HepG2 (cell line): ENCODE results near the gene TUBA4B. TPM values are rescaled to one million over a fixed set of nuclear protein-coding genes. Genes with fewer than 3 reads are reported as not detected.

ENCODE experiments used
- CAMTA2 ChIP-seq: sonication (generic); formaldehyde crosslinking; IDR thresholded peaks from 2 replicates; pipeline ENCODE4 v1.4.0; 2020; ENCODE audit warnings: mild to moderate bottlenecking, missing genetic modification reagents, borderline replicate concordance
- CENPBD1 ChIP-seq: sonication (generic); formaldehyde crosslinking; IDR thresholded peaks from 2 replicates; pipeline ENCODE4 v1.8.0; 2022; ENCODE audit warnings: missing genetic modification reagents, low read depth, mild to moderate bottlenecking, borderline replicate concordance
- EEA1 ChIP-seq: sonication (generic); formaldehyde crosslinking; IDR thresholded peaks from 2 replicates; pipeline ENCODE4 v1.5.1; 2020; ENCODE audit warnings: mild to moderate bottlenecking, missing genetic modification reagents, borderline replicate concordance
- HHEX ChIP-seq: IDR thresholded peaks from 2 replicates; pipeline ENCODE4 v1.6.1; 2016; ENCODE audit warnings: control low read depth
- KLF13 ChIP-seq: sonication (generic); formaldehyde crosslinking; IDR thresholded peaks from 2 replicates; pipeline ENCODE4 v1.4.0; 2020; ENCODE audit warnings: mild to moderate bottlenecking, missing genetic modification reagents
- MED1 ChIP-seq: sonication (generic); formaldehyde crosslinking; IDR thresholded peaks from 2 replicates; pipeline ENCODE4 v1.4.0; 2020; ENCODE audit warnings: missing genetic modification reagents
- MXI1 ChIP-seq: IDR thresholded peaks from 3 replicates; pipeline ENCODE4 v1.6.1; 2012; ENCODE audit warnings: low read depth, low read length, inconsistent platforms, borderline replicate concordance
- PLRG1 ChIP-seq: fragments of 450-650 bp; conservative IDR thresholded peaks from 2 replicates; pipeline ENCODE4 v1.6.1; 2016
- POGZ ChIP-seq: sonication (generic); formaldehyde crosslinking; IDR thresholded peaks from 2 replicates; pipeline ENCODE4 v1.4.0; 2020; ENCODE audit warnings: mild to moderate bottlenecking, missing genetic modification reagents
- SAFB2 ChIP-seq: sonication (generic); formaldehyde crosslinking; IDR thresholded peaks from 2 replicates; pipeline ENCODE4 v1.5.1; 2020; ENCODE audit warnings: missing genetic modification reagents, low read depth, mild to moderate bottlenecking, borderline replicate concordance
- SRSF4 ChIP-seq: fragments of 200-400 bp; formaldehyde crosslinking; IDR thresholded peaks from one replicate; pipeline ENCODE4 v1.6.1; 2018; ENCODE audit warnings: mild to moderate bottlenecking, low read depth, low read length, moderate library complexity; ENCODE audit not compliant: poor library complexity, severe bottlenecking
- TAF1 ChIP-seq: sonication (generic); formaldehyde crosslinking; IDR thresholded peaks from 2 replicates; pipeline ENCODE4 v1.4.0; 2020; ENCODE audit warnings: missing genetic modification reagents
- TARDBP ChIP-seq: sonication (generic); formaldehyde crosslinking; IDR thresholded peaks from 2 replicates; pipeline ENCODE4 v1.8.0; 2022; ENCODE audit warnings: mild to moderate bottlenecking, missing genetic modification reagents
- TEAD2 ChIP-seq: sonication (generic); formaldehyde crosslinking; IDR thresholded peaks from 2 replicates; pipeline ENCODE4 v1.9.0; 2021; ENCODE audit warnings: missing genetic modification reagents
- TFDP2 ChIP-seq: sonication (generic); formaldehyde crosslinking; IDR thresholded peaks from 2 replicates; pipeline ENCODE4 v1.4.0; 2020; ENCODE audit warnings: missing genetic modification reagents
- ZBTB14 ChIP-seq: sonication (generic); formaldehyde crosslinking; IDR thresholded peaks from 2 replicates; pipeline ENCODE4 v1.4.0; 2020; ENCODE audit warnings: missing genetic modification reagents
- ZFP41 ChIP-seq: sonication (generic); formaldehyde crosslinking; IDR thresholded peaks from 2 replicates; pipeline ENCODE4 v1.4.0; 2020; ENCODE audit warnings: mild to moderate bottlenecking, missing genetic modification reagents, borderline replicate concordance
- ZNF317 ChIP-seq: sonication (generic); formaldehyde crosslinking; IDR thresholded peaks from 2 replicates; pipeline ENCODE4 v1.5.0; 2020; ENCODE audit warnings: mild to moderate bottlenecking, missing genetic modification reagents
- ZNF432 ChIP-seq: sonication (generic); formaldehyde crosslinking; IDR thresholded peaks from 2 replicates; pipeline ENCODE4 v1.5.0; 2020; ENCODE audit warnings: missing genetic modification reagents, mild to moderate bottlenecking, borderline replicate concordance
- ZNF773 ChIP-seq: sonication (generic); formaldehyde crosslinking; IDR thresholded peaks from 2 replicates; pipeline ENCODE4 v1.4.0; 2020; ENCODE audit warnings: missing genetic modification reagents, borderline replicate concordance
- ZNF776 ChIP-seq: sonication (generic); formaldehyde crosslinking; IDR thresholded peaks from 2 replicates; pipeline ENCODE4 v1.4.0; 2020; ENCODE audit warnings: mild to moderate bottlenecking, missing genetic modification reagents
- polyA plus RNA-seq, 8 experiments: library from polyadenylated mRNA; depleted of rRNA in 3 of 8; stranded (reverse) in 7 of 8; unstranded in 1 of 8; fragments of >200 nt; fragmentation: Illumina TruSeq in 4 of 8; extraction: Trizol in 4 of 8; gene quantifications; 2 replicates each; pipeline versions ENCODE4 v1.2.1 to v1.2.3, GENCODE V29; 2011 to 2016; ENCODE audit warnings: low read depth in 4 of 8, missing spikeins in 1 of 8, mixed read lengths in 1 of 8; ENCODE audit not compliant: insufficient read depth in 1 of 8
- total RNA-seq, 5 experiments: library from RNA; depleted of rRNA; stranded (reverse); fragments of >200 nt; fragmentation: Illumina TruSeq; extraction: Trizol; gene quantifications; 2 replicates each; pipeline ENCODE4 v1.2.3, GENCODE V29; 2016; ENCODE audit warnings: low read depth in 1 of 5
- TF ChIP-seq, protein P1 (sequence below): sonication (generic); formaldehyde crosslinking; IDR thresholded peaks from 2 replicates; pipeline ENCODE4 v1.4.0; 2020; ENCODE audit warnings: missing genetic modification reagents
- TF ChIP-seq, protein P2 (sequence below): sonication (generic); formaldehyde crosslinking; IDR thresholded peaks from 2 replicates; pipeline ENCODE4 v1.4.0; 2020; ENCODE audit warnings: missing genetic modification reagents

TUBA4B gene
- total and polyA plus RNA-seq, 2 of the 13 experiments (the other 11 are each of a cell fraction or from before 2014, with no cell fraction given): 0.18 to 0.22 TPM

DNA sequence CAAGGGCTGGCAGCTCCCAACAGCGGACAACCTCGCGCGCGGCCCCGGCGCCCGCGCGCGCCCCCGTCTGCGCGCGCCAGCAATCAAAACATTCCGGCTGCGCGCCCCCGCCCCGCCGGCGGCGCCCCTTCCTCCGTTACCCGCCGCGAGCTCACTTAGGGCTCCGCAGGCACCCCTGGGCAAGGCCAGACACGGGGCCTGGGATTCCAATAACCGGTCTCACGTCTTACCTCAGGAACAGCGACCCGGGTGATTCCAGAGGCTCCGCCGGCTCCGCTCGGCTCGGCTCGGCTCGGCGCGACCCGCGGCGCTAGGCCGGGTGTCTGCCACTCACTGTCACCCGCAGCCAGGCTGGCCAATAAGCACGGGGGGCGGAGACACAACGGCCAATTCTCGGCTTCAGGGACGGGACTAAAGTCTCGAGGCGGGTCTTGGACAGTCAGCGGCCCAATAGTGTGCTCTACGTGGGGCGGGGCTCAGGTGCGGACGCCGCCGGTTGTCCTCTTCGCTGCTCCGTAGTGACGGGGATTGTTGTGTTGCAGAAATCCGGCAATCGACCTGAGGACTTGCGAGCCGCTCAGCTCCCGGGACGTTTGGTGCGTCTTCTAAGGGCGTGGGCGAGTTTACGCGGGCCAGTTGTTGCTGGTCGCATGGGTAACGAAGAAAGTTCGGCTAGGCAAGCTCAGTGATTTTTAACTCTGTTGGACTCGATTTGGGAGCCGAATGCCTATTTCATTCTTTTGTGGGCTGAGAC is 23.6 kb upstream of the TUBA4B start, which contains the start of the genes ANKZF1 and ATG9A (continued):
- TF ChIP-seq TFDP2 (CRISPR knock-in tag): no peak; the same call in 1 of the 2 replicates
- TF ChIP-seq SRSF4: no peak
- no peak for TF ChIP-seq HHEX (CRISPR knock-in tag)
- no peak for TF ChIP-seq PLRG1
- TF ChIP-seq CAMTA2 (CRISPR knock-in tag): 0 out of 2 replicates have a peak, but pooled peaks have one; percentile 15
- no peak for TF ChIP-seq ZNF776 (CRISPR knock-in tag)
- TF ChIP-seq TAF1: peak; percentile 91
- no peak for TF ChIP-seq CENPBD1 (CRISPR knock-in tag)
- no peak for TF ChIP-seq KLF13 (CRISPR knock-in tag)
- peak; percentile 75 for TF ChIP-seq MED1 (CRISPR knock-in tag)
- no peak for TF ChIP-seq ZNF432 (CRISPR knock-in tag)
- peak; percentile 70; the same call in 1 of the 2 replicates for TF ChIP-seq ZNF317 (CRISPR knock-in tag)
- TF ChIP-seq MXI1: peak; percentile 87; the same call in 2 of the 3 replicates
- TF ChIP-seq ZNF773: peak; percentile 47; the same call in 1 of the 2 replicates
- no peak for TF ChIP-seq TEAD2 (CRISPR knock-in tag)
- TF ChIP-seq, protein P1, sequence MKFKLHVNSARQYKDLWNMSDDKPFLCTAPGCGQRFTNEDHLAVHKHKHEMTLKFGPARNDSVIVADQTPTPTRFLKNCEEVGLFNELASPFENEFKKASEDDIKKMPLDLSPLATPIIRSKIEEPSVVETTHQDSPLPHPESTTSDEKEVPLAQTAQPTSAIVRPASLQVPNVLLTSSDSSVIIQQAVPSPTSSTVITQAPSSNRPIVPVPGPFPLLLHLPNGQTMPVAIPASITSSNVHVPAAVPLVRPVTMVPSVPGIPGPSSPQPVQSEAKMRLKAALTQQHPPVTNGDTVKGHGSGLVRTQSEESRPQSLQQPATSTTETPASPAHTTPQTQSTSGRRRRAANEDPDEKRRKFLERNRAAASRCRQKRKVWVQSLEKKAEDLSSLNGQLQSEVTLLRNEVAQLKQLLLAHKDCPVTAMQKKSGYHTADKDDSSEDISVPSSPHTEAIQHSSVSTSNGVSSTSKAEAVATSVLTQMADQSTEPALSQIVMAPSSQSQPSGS (CRISPR knock-in tag): peak; percentile 53
- TF ChIP-seq ZFP41 (CRISPR knock-in tag): 0 out of 2 replicates have a peak, but pooled peaks have one; percentile 14
- TF ChIP-seq SAFB2 (CRISPR knock-in tag): no peak
- TF ChIP-seq TARDBP (CRISPR knock-in tag): peak; percentile 60
- no peak for TF ChIP-seq EEA1 (CRISPR knock-in tag)
- TF ChIP-seq POGZ (CRISPR knock-in tag): 0 out of 2 replicates have a peak, but pooled peaks have one; percentile 41
- TF ChIP-seq, protein P2, sequence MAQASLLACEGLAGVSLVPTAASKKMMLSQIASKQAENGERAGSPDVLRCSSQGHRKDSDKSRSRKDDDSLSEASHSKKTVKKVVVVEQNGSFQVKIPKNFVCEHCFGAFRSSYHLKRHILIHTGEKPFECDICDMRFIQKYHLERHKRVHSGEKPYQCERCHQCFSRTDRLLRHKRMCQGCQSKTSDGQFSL (CRISPR knock-in tag): no peak
- TF ChIP-seq ZBTB14 (CRISPR knock-in tag): peak; percentile 97
